Activated T-cell treated with anti-CD3 and anti-CD28 coated beads, Interleukin-2, amount 50 U/mL, for 72 hours (primary cell): Measurements from ENCODE around the gene DHX57. TPM values are rescaled to one million over a fixed set of nuclear protein-coding genes. Genes with fewer than 3 reads are reported as not detected.
A peak's percentile ranks its signal among the peaks of the same experiment; 100 is the strongest.
"Not testable (repeated sequence)": the region's sequence is repeated elsewhere in the genome, so short reads cannot be mapped to it uniquely, and the experiment has no call there.

Source experiments
- ATAC-seq, 2 donors: fragments of 150-1000 bp; cut with Tn5 transposase; replicated peaks in 1 of 2; 2 replicates each; pipeline ENCODE4 v1.10.0; 2021; ENCODE audit warnings: moderate library complexity in 2 of 2, mild to moderate bottlenecking in 1 of 2
- DNase-seq, 2 donors: peaks; one replicate each; pipeline ENCODE4 v3.0.0; 2021 to 2022; ENCODE audit warnings: mixed read lengths in 1 of 2
- H3K27ac Mint-ChIP-seq: one replicate; pipeline ENCODE4 v1.8.0; 2022; ENCODE audit warnings: mild to moderate bottlenecking, moderate library complexity, mixed read lengths
- H3K27me3 Mint-ChIP-seq: one replicate; pipeline ENCODE4 v1.8.0; 2022; ENCODE audit warnings: low read depth, mixed read lengths
- H3K36me3 Mint-ChIP-seq, 2 donors: one replicate each; pipeline ENCODE4 v1.8.0; 2022; ENCODE audit warnings: mixed read lengths in 2 of 2, mild to moderate bottlenecking in 1 of 2; ENCODE audit not compliant: insufficient read depth in 2 of 2
- H3K4me1 Mint-ChIP-seq: one replicate; pipeline ENCODE4 v1.8.0; 2022; ENCODE audit warnings: low read depth, mixed read lengths
- H3K4me3 Mint-ChIP-seq, 2 donors: one replicate each; pipeline ENCODE4 v1.8.0; 2022; ENCODE audit warnings: mild to moderate bottlenecking in 2 of 2, mixed read lengths in 2 of 2, moderate library complexity in 2 of 2
- H3K9me3 Mint-ChIP-seq, 2 donors: one replicate each; pipeline ENCODE4 v1.8.0; 2022; ENCODE audit warnings: mixed read lengths in 2 of 2
- total RNA-seq, 2 donors: library from RNA; stranded (reverse); gene quantifications; one replicate each; pipeline ENCODE4 v1.2.3, GENCODE V29; 2022

The DHX57 gene
- total RNA-seq, 2 donors from 2014 or later = 10.0 to 21.7 TPM

DNA sequence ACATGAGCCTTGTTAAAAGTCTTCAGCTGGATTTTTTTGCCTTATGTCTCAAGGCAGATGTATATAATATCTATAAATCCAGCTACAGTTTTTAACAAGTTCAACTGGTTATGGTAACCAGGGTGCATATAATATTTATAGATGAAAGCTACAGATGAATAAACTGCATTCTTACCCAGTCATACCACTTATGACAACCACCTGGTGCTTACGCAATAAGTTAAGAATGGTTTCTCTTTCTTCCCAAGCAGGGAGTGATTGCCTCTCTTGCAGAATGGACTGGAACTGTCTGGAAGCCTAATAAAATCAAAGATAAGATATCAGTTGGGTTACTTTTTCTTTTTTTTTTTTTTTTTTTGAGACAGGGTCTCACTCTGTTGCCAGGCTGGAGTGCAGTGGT is 19.6 kb downstream of the DHX57 start:
- H3K9me3 Mint-ChIP-seq = no peaks in the 10 kb centered on the region
- H3K36me3 Mint-ChIP-seq = peaks cover 9 to 27% of the 10 kb centered on the region in 2 donors
- H3K27ac Mint-ChIP-seq = no peak overlapping the region
- H3K4me3 Mint-ChIP-seq = no peak overlapping the region
- DNase-seq (no peak), ATAC-seq (no peak)
- no peaks in the 10 kb centered on the region for H3K4me1 Mint-ChIP-seq
- H3K27me3 Mint-ChIP-seq = no peaks in the 10 kb centered on the region

GRCh38 chr2:38850045-38850444 is 25.7 kb downstream of the DHX57 start:
- Mint-ChIP-seq H3K27ac (no peak overlapping the region), H3K4me3 (no peak overlapping the region), H3K4me1 (no peaks in the 10 kb centered on the region), H3K36me3 (peaks cover 7 to 22% of the 10 kb centered on the region in 2 donors), H3K9me3 (no peaks in the 10 kb centered on the region), H3K27me3 (no peaks in the 10 kb centered on the region)
- no peak for DNase-seq
- ATAC-seq = peak in 1 of 2 donors; percentile 41

DNA sequence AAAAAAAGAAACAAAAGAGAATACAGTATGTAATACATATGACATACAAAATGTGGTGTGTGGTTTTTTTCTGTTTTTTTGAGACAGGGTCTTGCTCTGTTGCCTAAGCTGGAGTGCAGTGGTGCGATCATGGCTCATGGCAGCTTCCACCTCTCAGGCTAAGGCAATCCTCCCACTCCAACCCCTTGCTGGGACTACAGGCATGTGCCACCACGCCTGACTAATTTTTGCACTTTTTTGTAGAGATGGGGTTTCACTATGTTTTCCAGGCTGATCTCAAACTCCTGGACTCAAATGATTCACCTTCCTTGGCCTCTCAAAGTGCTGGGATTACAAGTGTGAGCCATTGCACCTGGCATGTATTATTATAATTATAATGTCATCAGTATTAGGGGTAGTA is 38.9 kb downstream of the DHX57 start:
- no peaks in the 10 kb centered on the region for H3K9me3 Mint-ChIP-seq
- no peaks in the 10 kb centered on the region for H3K27me3 Mint-ChIP-seq
- no peak for DNase-seq
- H3K4me3 Mint-ChIP-seq = no peak overlapping the region
- no peak for ATAC-seq
- H3K4me1 Mint-ChIP-seq = no peaks in the 10 kb centered on the region
- H3K36me3 Mint-ChIP-seq = peaks cover 0 to 14% of the 10 kb centered on the region in 2 donors
- H3K27ac Mint-ChIP-seq = no peak overlapping the region

DNA sequence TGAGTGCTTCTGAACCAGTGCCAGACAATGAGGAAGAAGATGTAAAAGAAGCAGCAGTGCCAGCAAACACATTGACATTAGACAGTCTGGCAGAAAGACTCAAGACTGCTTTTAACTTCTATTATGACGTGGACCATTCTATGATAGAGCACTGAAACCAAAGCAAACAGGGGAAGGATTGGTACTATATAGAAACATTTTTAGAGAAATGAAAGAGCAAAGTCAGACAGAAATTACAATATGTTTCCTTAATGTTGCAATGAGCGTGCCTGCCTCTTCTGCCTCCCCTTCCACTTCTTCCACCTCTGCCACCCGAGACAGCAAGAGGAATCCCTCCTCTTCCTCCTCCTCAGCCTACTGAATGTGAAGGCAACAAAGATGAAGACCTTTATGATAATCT is 39.7 kb downstream of the DHX57 start:
- no peak overlapping the region for H3K27ac Mint-ChIP-seq
- DNase-seq (no peak), ATAC-seq (no peak)
- no peaks in the 10 kb centered on the region for H3K4me1 Mint-ChIP-seq
- no peaks in the 10 kb centered on the region for H3K9me3 Mint-ChIP-seq
- no peak overlapping the region for H3K4me3 Mint-ChIP-seq
- H3K27me3 Mint-ChIP-seq = no peaks in the 10 kb centered on the region
- H3K36me3 Mint-ChIP-seq = peaks cover 0 to 7% of the 10 kb centered on the region in 2 donors

- Mint-ChIP-seq H3K4me3 (no peak overlapping the region), H3K27ac (no peak overlapping the region), H3K4me1 (no peaks in the 10 kb centered on the region), H3K9me3 (no peaks in the 10 kb centered on the region), H3K36me3 (peaks cover 0 to 6% of the 10 kb centered on the region in 2 donors), H3K27me3 (no peaks in the 10 kb centered on the region)
- DNase-seq (peak in 1 of 2 donors; percentile 7), ATAC-seq (no peak)
Measured at GRCh38 chr2:38835015-38835601, 40.6 kb downstream of the DHX57 start.

GRCh38 chr2:38830526-38831159 is 45.1 kb downstream of the DHX57 start:
- Mint-ChIP-seq H3K4me3 (no peak overlapping the region), H3K27ac (no peak overlapping the region), H3K27me3 (no peaks in the 10 kb centered on the region), H3K4me1 (peaks cover 8% of the 10 kb centered on the region), H3K36me3 (peaks cover 0 to 13% of the 10 kb centered on the region in 2 donors), H3K9me3 (no peaks in the 10 kb centered on the region)
- ATAC-seq (no peak), DNase-seq (no peak)

DNA sequence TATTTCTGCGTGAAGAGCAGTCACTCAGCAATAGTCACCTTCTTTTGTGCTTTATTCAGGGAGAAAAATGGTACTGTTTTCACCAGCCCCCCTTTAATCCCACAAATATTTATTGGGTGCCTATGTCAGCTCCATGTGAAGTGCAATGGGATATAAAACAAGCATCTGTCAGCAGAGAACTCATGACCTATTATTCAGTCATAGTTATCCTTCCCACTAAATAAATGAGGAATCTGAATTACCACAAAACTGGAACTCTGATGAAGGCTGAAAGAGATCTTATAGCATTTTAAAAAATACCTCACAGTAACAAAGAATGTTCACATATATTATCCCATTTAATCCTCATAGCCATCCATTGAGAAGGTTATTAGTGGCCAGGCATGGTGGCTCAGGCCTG is 45.8 kb downstream of the DHX57 start:
- peaks cover 0 to 13% of the 10 kb centered on the region in 2 donors for H3K36me3 Mint-ChIP-seq
- no peak overlapping the region for H3K4me3 Mint-ChIP-seq
- H3K27me3 Mint-ChIP-seq = no peaks in the 10 kb centered on the region
- H3K27ac Mint-ChIP-seq = no peak overlapping the region
- H3K4me1 Mint-ChIP-seq = peaks cover 8% of the 10 kb centered on the region
- H3K9me3 Mint-ChIP-seq = no peaks in the 10 kb centered on the region
- DNase-seq (no peak), ATAC-seq (no peak)

DNA sequence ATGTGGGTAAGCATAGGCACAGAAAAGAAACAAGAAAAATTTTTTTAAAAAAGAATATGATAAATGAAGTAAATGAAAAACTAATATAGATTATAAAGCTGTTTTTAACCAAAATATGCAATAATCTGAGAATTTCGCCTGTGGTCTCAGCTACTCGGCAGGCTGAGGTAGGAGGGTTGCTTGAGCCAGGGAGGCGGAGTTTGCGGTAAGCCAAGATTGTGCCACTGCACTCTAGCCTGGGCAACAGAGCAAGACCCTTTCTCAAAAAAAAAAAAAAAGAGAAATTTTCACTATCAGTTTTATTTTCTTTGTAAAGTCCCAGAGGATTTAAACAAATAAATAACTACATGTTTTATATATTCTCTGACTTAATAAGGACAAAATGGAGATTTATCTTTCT is 47.3 kb downstream of the DHX57 start:
- Mint-ChIP-seq H3K27me3 (no peaks in the 10 kb centered on the region), H3K4me3 (no peak overlapping the region), H3K4me1 (peaks cover 8% of the 10 kb centered on the region), H3K36me3 (peaks cover 3 to 13% of the 10 kb centered on the region in 2 donors), H3K9me3 (no peaks in the 10 kb centered on the region), H3K27ac (peak overlapping the region; percentile 22)
- DNase-seq = no peak
- no peak for ATAC-seq

DNA sequence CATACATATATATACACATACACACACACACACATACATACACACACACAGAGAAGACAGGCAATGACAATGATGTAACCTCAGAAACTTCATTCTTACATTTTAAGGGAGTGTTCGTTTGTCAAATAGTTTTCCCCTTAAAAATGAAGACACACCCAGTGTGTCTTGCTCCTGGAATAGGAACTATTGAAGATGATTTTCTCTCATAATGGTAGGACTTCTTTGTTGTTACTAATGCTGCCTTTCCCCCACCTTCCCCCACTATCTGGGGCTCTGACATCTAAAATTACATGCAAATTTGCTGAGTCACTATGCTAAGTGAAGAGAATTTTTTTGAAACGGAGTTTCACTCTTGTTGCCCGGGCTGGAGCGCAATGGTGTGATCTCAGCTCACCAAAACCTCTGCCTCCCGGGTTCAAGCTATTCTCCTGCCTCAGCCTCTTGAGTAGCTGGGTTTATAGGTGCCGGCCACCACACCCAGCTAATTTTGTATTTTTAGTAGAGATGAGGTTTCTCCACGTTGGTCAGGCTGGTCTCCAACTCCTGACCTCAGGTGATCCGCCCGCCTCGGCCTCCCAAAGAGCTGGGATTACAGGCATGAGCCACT is 48.1 kb downstream of the DHX57 start:
- not testable (repeated sequence) for H3K27ac Mint-ChIP-seq, ATAC-seq, H3K4me1 Mint-ChIP-seq, H3K9me3 Mint-ChIP-seq, H3K4me3 Mint-ChIP-seq, DNase-seq, H3K27me3 Mint-ChIP-seq
- H3K36me3 Mint-ChIP-seq = peaks cover 3 to 20% of the 10 kb centered on the region in 2 donors

GRCh38 chr2:38825956-38826355 is 49.8 kb downstream of the DHX57 start:
- Mint-ChIP-seq H3K27me3 (no peaks in the 10 kb centered on the region), H3K4me1 (peaks cover 8% of the 10 kb centered on the region), H3K9me3 (no peaks in the 10 kb centered on the region), H3K27ac (no peak overlapping the region), H3K36me3 (peaks cover 3 to 23% of the 10 kb centered on the region in 2 donors), H3K4me3 (no peak overlapping the region)
- DNase-seq = no peak
- no peak for ATAC-seq

- ATAC-seq (no peak), DNase-seq (no peak)
- Mint-ChIP-seq H3K27ac (no peak overlapping the region), H3K4me3 (no peak overlapping the region), H3K9me3 (no peaks in the 10 kb centered on the region), H3K4me1 (peaks cover 8% of the 10 kb centered on the region), H3K27me3 (no peaks in the 10 kb centered on the region), H3K36me3 (peaks cover 3 to 25% of the 10 kb centered on the region in 2 donors)
Measured at GRCh38 chr2:38824906-38825305, 50.8 kb downstream of the DHX57 start.

- Mint-ChIP-seq H3K4me3 (no peak overlapping the region), H3K36me3 (peaks cover 3 to 27% of the 10 kb centered on the region in 2 donors), H3K9me3 (no peaks in the 10 kb centered on the region), H3K27me3 (no peaks in the 10 kb centered on the region), H3K4me1 (peaks cover 8% of the 10 kb centered on the region), H3K27ac (no peak overlapping the region)
- ATAC-seq = no peak
- DNase-seq = no peak
Measured at GRCh38 chr2:38823386-38823785, 52.3 kb downstream of the DHX57 start.

DNA sequence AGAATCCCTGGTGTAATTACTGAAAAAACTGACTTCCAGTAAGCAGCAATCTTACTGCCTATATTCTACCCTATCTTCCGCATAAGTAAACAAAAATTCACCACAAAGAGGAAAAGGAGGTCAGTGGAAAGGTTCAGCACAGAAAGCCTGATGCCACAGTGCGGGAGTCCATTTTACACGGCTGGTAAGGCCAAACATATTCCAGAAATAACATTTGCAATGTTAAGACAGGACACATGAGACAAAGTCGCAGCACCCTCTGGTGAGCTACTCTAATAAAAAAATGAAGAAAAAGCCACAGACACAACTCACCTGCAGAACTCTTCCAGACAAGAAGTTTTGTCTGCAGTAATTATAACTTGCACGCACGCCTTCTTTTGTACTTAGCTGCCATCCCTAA is 57.2 kb downstream of the DHX57 start:
- Mint-ChIP-seq H3K4me3 (no peak overlapping the region), H3K27me3 (no peaks in the 10 kb centered on the region), H3K4me1 (no peaks in the 10 kb centered on the region), H3K36me3 (peaks cover 0 to 18% of the 10 kb centered on the region in 2 donors), H3K27ac (no peak overlapping the region), H3K9me3 (no peaks in the 10 kb centered on the region)
- ATAC-seq (no peak), DNase-seq (no peak)
